Immature natural killer cell (primary cell): ENCODE results near the gene STARD10. TPM values are rescaled to one million over a fixed set of nuclear protein-coding genes. Genes with fewer than 3 reads are reported as not detected.

Source experiments
- DNase-seq, 3 donors: peaks; one replicate each; pipeline ENCODE4 v3.0.0; 2022; ENCODE audit warnings: mixed read lengths in 1 of 3
- H3K27ac Mint-ChIP-seq, 6 donors: one replicate each; pipeline ENCODE4 v1.8.0; 2020; ENCODE audit warnings: mixed read lengths in 6 of 6, mild to moderate bottlenecking in 5 of 6, inconsistent platforms in 4 of 6, moderate library complexity in 3 of 6
- H3K27me3 Mint-ChIP-seq, 3 donors: one replicate each; pipeline ENCODE4 v1.8.0; 2020 to 2021; ENCODE audit warnings: low read depth in 3 of 3, mild to moderate bottlenecking in 3 of 3, mixed read lengths in 3 of 3, moderate library complexity in 3 of 3, inconsistent platforms in 1 of 3
- H3K36me3 Mint-ChIP-seq, 3 donors: one replicate each; pipeline ENCODE4 v1.8.0; 2020; ENCODE audit warnings: mixed read lengths in 3 of 3, inconsistent platforms in 2 of 3, mild to moderate bottlenecking in 2 of 3
- H3K4me1 Mint-ChIP-seq, 2 donors: one replicate each; pipeline ENCODE4 v1.8.0; 2020; ENCODE audit warnings: inconsistent platforms in 2 of 2, mild to moderate bottlenecking in 2 of 2, mixed read lengths in 2 of 2, moderate library complexity in 1 of 2
- H3K4me3 Mint-ChIP-seq, 5 donors: one replicate each; pipeline ENCODE4 v1.8.0; 2020; ENCODE audit warnings: mild to moderate bottlenecking in 5 of 5, mixed read lengths in 5 of 5, inconsistent platforms in 3 of 5, moderate library complexity in 3 of 5
- H3K9me3 Mint-ChIP-seq, 6 donors: one replicate each; pipeline ENCODE4 v1.8.0; 2020; ENCODE audit warnings: mild to moderate bottlenecking in 6 of 6, mixed read lengths in 6 of 6, inconsistent platforms in 4 of 6, moderate library complexity in 3 of 6
- polyA plus RNA-seq, 3 donors: library from polyadenylated mRNA; unstranded; fragments of 300-500 nt; fragmentation: Illumina TruSeq; gene quantifications; one replicate each; pipeline ENCODE4 v1.2.3, GENCODE V29; 2021

Gene STARD10
- polyA plus RNA-seq, 3 donors from 2014 or later, result 26.3 to 50.1 (median 35.6) TPM

DNA sequence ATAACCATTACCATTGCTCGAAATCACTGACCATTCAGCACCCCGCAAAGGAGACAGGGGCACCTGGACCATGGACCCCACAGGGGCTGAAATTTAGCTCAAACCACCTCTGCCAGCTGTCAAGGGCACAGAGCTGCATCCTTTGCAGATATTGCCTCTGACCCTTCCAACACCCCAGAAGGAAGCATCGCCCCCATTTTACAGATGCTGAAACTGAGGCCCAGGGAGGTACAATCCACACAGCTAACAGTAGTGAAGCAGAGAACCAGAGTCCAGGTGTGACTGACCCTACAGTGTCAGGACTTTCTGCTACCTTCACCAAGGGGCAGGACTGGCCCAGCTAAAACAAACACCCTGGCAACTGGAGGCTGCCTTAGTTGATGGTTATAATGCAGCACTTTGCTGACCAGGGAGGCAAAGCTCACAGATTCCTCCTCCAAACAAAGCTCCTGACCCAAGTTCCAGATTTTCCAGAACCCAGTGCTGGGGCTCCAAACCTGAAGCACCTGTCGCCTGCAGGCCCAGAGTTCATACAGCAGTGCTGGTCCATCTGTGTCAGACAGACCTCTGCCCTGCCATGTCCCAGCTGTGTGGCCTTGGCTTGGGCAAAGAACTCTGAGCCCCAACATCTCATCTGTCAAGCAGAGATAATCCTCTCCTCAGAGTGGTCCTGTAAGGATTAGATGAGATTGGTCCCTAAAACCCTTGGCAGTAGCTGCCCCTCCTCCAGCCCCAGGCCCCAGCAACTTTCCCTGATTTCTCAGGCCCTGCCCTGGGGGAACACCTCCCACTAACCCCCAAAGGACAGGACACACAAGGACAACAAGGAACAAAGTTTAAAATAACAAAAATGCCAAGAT lies 26.4 kb downstream of the STARD10 start:
- DNase-seq, result no peak
- no peaks in the 10 kb centered on the region for H3K9me3 Mint-ChIP-seq
- peak overlapping the region in 1 of 6 donors; percentile 53 for H3K27ac Mint-ChIP-seq
- H3K27me3 Mint-ChIP-seq, result peaks cover 2 to 3% (median 3%) of the 10 kb centered on the region in 3 donors
- no peak overlapping the region for H3K4me3 Mint-ChIP-seq
- H3K36me3 Mint-ChIP-seq, result no peaks in the 10 kb centered on the region
- H3K4me1 Mint-ChIP-seq, result peaks cover 5 to 15% of the 10 kb centered on the region in 2 donors

- H3K36me3 Mint-ChIP-seq, result no peaks in the 10 kb centered on the region
- no peak overlapping the region for H3K4me3 Mint-ChIP-seq
- H3K4me1 Mint-ChIP-seq, result peaks cover 11 to 25% of the 10 kb centered on the region in 2 donors
- no peaks in the 10 kb centered on the region for H3K9me3 Mint-ChIP-seq
- H3K27ac Mint-ChIP-seq, result peak overlapping the region in 1 of 6 donors; percentile 41
- H3K27me3 Mint-ChIP-seq, result peaks cover 0 to 3% (median 2%) of the 10 kb centered on the region in 3 donors
- no peak for DNase-seq
Measured at GRCh38 chr11:72766152-72766902, 27.5 kb downstream of the STARD10 start.

DNA sequence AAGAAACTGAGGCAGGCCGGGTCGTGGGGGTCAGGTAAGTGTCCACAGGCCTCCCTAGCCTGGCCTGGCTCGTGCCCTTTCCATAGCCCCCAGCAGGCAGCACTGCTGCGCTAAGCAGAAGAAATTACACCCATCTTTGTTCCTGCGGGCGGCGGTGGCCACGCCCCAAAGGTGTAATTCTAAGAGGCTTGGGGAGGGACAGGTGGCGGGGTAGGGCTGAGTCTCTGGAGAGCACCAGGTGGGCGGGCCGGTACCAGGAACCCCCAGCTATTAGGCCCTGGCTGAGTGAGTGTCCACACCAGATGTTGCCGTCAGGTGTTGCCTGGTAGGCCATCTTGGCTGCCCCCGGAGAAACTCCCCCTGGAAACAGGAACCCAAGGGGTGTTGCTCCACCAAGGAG lies 29.3 kb downstream of the STARD10 start:
- Mint-ChIP-seq H3K4me3 (no peak overlapping the region), H3K9me3 (no peaks in the 10 kb centered on the region), H3K27ac (no peak overlapping the region)

GRCh38 chr11:72763823-72764222 lies 30.0 kb downstream of the STARD10 start:
- peaks cover 0 to 4% (median 1%) of the 10 kb centered on the region in 3 donors for H3K27me3 Mint-ChIP-seq
- no peaks in the 10 kb centered on the region for H3K9me3 Mint-ChIP-seq
- H3K4me3 Mint-ChIP-seq, result no peak overlapping the region

More for the DNA sequence above, 29.3 kb downstream of the STARD10 start:
- no peaks in the 10 kb centered on the region for H3K36me3 Mint-ChIP-seq
- DNase-seq, result no peak
- H3K4me1 Mint-ChIP-seq, result peaks cover 14 to 33% of the 10 kb centered on the region in 2 donors
- H3K27me3 Mint-ChIP-seq, result peaks cover 0 to 4% (median 1%) of the 10 kb centered on the region in 3 donors

GRCh38 chr11:72762641-72763304 lies 31.1 kb downstream of the STARD10 start:
- H3K4me3 Mint-ChIP-seq, result peak overlapping the region in 2 of 5 donors; percentile 48 to 53
- H3K4me1 Mint-ChIP-seq, result peaks cover 14 to 33% of the 10 kb centered on the region in 2 donors
- H3K27me3 Mint-ChIP-seq, result peaks cover 0 to 2% (median 1%) of the 10 kb centered on the region in 3 donors
- peak in 1 of 3 donors; percentile 46 for DNase-seq
- peak overlapping the region in 4 of 6 donors; percentile 2 to 90 (median 78) for H3K27ac Mint-ChIP-seq
- H3K36me3 Mint-ChIP-seq, result no peaks in the 10 kb centered on the region
- no peaks in the 10 kb centered on the region for H3K9me3 Mint-ChIP-seq

More at GRCh38 chr11:72763823-72764222, 30.0 kb downstream of the STARD10 start:
- no peak for DNase-seq
- Mint-ChIP-seq H3K36me3 (no peaks in the 10 kb centered on the region), H3K27ac (peak overlapping the region in 3 of 6 donors; percentile 67 to 90 (median 73)), H3K4me1 (peaks cover 14 to 33% of the 10 kb centered on the region in 2 donors)

GRCh38 chr11:72760539-72761405 lies 33.1 kb downstream of the STARD10 start:
- peak overlapping the region in 3 of 6 donors; percentile 78 to 92 (median 90) for H3K27ac Mint-ChIP-seq
- H3K4me1 Mint-ChIP-seq, result peaks cover 14 to 33% of the 10 kb centered on the region in 2 donors
- DNase-seq, result no peak
- H3K4me3 Mint-ChIP-seq, result peak overlapping the region in 2 of 5 donors; percentile 34 to 44
- peaks cover 0 to 4% (median 2%) of the 10 kb centered on the region in 3 donors for H3K27me3 Mint-ChIP-seq
- H3K9me3 Mint-ChIP-seq, result no peaks in the 10 kb centered on the region
- H3K36me3 Mint-ChIP-seq, result no peaks in the 10 kb centered on the region

GRCh38 chr11:72759468-72759985 lies 34.3 kb downstream of the STARD10 start:
- Mint-ChIP-seq H3K27ac (peak overlapping the region in 2 of 6 donors; percentile 4 to 35), H3K4me3 (no peak overlapping the region)

GRCh38 chr11:72758690-72759389 lies 35.0 kb downstream of the STARD10 start:
- Mint-ChIP-seq H3K27me3 (peaks cover 0 to 4% (median 4%) of the 10 kb centered on the region in 3 donors), H3K4me3 (no peak overlapping the region), H3K36me3 (peaks cover 0 to 4% (median 0%) of the 10 kb centered on the region in 3 donors), H3K4me1 (peaks cover 14 to 31% of the 10 kb centered on the region in 2 donors), H3K27ac (peak overlapping the region in 2 of 6 donors; percentile 25 to 63), H3K9me3 (no peaks in the 10 kb centered on the region)
- no peak for DNase-seq

More at GRCh38 chr11:72759468-72759985, 34.3 kb downstream of the STARD10 start:
- no peaks in the 10 kb centered on the region for H3K36me3 Mint-ChIP-seq
- peaks cover 0 to 4% (median 3%) of the 10 kb centered on the region in 3 donors for H3K27me3 Mint-ChIP-seq
- H3K4me1 Mint-ChIP-seq, result peaks cover 14 to 33% of the 10 kb centered on the region in 2 donors
- H3K9me3 Mint-ChIP-seq, result no peaks in the 10 kb centered on the region
- no peak for DNase-seq

DNA sequence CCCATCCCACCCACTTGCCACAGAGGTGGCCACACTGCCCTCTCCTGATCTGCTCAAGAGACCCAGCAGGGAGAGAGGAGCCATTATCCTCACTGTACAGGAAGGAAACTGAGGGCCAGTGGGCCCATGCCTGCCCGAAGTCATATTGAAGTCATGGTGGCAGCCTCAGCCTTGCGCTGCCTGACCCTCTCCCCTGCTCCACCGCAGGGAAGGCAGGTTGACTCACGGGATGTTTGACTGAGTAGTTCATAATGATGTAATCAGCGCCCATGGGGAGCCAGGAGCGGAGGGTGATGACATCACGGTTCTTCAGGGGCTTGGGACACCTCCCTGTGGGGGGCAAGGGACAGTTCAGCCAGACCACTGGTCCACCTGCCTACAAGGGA lies 35.5 kb downstream of the STARD10 start:
- DNase-seq, result no peak
- peaks cover 17 to 28% of the 10 kb centered on the region in 2 donors for H3K4me1 Mint-ChIP-seq
- peaks cover 0 to 4% (median 0%) of the 10 kb centered on the region in 3 donors for H3K36me3 Mint-ChIP-seq
- H3K9me3 Mint-ChIP-seq, result no peaks in the 10 kb centered on the region
- H3K27ac Mint-ChIP-seq, result peak overlapping the region in 2 of 6 donors; percentile 2 to 63
- H3K27me3 Mint-ChIP-seq, result peaks cover 0 to 4% (median 4%) of the 10 kb centered on the region in 3 donors
- no peak overlapping the region for H3K4me3 Mint-ChIP-seq

DNA sequence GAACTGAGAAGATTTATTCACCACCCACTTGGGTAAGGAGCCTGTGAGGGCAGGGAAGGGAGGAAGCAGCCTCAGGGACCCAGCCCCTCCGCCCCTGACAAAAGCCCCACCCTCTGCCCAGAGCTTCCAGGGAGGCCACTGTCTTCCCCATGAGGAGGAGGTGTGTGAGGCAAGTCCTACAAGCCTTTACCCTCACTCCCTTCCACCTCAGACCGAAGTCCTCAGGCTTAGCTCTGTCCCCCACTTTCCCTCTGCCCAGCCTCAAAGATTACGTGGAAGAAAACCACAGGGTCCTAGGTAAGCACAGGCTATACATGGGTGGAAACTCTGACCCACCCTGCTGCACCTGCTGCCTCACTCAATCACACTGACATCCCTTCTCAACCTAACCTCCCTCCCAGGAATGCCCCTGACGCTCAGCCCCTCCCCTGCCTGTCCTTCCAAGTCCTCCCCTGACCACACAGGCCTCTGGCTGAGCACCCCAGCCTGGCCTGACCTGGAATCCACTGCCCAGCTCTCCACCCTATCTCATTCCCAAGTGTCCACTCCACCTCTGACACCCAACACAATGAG lies 38.0 kb downstream of the STARD10 start:
- Mint-ChIP-seq H3K9me3 (no peaks in the 10 kb centered on the region), H3K27ac (peak overlapping the region in 3 of 6 donors; percentile 10 to 80 (median 44)), H3K4me3 (peak overlapping the region in 1 of 5 donors; percentile 33), H3K36me3 (peaks cover 0 to 4% (median 0%) of the 10 kb centered on the region in 3 donors), H3K4me1 (peaks cover 22 to 25% of the 10 kb centered on the region in 2 donors), H3K27me3 (peaks cover 6 to 13% (median 10%) of the 10 kb centered on the region in 3 donors)
- no peak for DNase-seq

- peaks cover 0 to 4% (median 0%) of the 10 kb centered on the region in 3 donors for H3K36me3 Mint-ChIP-seq
- H3K27ac Mint-ChIP-seq, result peak overlapping the region in 3 of 6 donors; percentile 45 to 84 (median 53)
- no peak overlapping the region for H3K4me3 Mint-ChIP-seq
- no peak for DNase-seq
- peaks cover 32 to 34% of the 10 kb centered on the region in 2 donors for H3K4me1 Mint-ChIP-seq
- no peaks in the 10 kb centered on the region for H3K9me3 Mint-ChIP-seq
- H3K27me3 Mint-ChIP-seq, result peaks cover 6 to 11% (median 11%) of the 10 kb centered on the region in 3 donors
Measured at GRCh38 chr11:72754544-72755155, 39.2 kb downstream of the STARD10 start.
